Activated CD4-positive, CD25-positive, alpha-beta regulatory T cell treated with anti-CD3 and anti-CD28 coated beads, Interleukin-2, amount 50 U/mL, for 16 hours (primary cell): ENCODE results near the gene TXNDC12.
"Not testable (repeated sequence)": the region's sequence is repeated elsewhere in the genome, so short reads cannot be mapped to it uniquely, and the experiment has no call there.

Source experiments
- DNase-seq: peaks from one replicate; pipeline ENCODE4 v3.0.0-alpha.2; 2020; ENCODE audit warnings: low read depth, low spot score

Gene TXNDC12

DNA sequence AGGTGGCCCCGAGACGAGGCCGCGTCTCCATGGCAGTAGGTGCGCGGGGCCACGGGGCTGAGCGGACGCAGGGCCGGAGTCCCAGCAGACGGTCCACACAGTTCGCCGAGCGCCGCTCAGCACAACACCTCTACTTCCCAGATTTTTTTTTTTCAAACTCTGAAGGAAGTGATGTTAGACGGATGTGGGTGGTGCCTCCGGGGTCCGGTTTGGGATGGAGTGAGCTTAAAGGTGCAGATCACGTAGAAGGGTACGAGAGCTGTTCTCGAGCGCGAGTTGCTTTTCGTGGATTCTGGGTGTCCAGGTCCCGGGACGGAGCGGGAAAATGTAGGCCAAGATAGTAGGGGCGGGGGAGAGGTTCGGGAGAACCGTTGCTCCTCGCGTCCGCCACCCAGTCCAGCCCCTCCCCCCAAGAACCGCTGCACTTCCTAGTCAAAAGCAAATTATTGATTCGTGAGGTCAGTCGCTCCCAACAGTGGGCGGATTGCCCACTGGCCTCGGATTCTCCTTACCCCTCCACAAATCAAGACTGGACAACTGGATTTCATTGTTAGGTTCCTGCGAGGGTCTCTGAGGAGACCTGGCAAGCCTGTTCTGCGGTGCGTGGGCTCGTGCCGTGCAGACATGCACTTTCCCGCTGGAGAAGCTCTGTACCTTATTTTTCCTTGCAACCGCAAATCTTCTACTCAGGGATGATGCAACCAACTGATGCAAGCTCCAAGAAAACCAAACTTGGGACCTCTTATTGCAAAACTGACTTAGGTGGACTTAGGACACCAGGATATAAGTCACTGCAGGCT lies at the start of gene TXNDC12:
TXNDC12 (minus strand) TSS at position 126 of the 800 bp plus-strand sequence; CDS start at position 31, 95 bp downstream.
- DNase-seq: peak; percentile 30

- no peak for DNase-seq
Observed at GRCh38 chr1:52102336-52103013, 47.5 kb upstream of the TXNDC12 start.

DNA sequence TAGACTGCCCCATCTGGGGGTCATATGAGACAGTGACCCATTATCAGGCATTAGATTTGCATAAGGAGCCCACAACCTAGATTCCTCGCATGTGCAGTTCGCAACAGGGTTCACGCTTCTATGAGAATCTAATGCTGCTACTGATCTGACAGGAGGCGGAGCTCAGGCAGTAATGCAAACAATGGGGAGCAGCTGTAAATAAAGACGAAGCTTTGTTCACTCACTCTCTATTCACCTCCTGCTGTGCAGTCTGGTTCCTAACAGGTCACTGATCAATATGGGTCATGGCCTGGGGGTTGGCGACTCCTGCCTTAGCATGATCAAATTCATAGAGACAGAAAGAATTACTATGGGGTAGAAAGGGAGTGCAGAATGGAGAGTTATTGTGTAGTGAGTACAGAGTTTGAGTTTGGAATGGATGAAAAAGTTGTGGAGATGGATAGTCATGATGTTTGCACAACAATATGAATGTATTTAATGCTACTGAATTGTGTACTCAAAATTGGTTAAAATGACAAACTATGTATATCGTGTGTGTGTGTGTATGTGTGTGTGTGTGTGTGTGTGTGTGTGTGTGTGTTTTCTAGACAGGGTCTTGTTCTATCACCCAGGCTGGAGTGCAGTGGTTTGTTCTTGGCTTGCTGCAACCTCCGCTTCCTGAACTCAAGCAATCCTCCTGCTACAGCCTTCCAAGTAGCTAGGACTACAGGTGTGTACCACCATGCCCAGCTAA lies 43.3 kb upstream of the TXNDC12 start:
- DNase-seq: no peak

GRCh38 chr1:52096216-52096615 lies 41.2 kb upstream of the TXNDC12 start:
- DNase-seq: no peak

- DNase-seq: not testable (repeated sequence)
Observed at GRCh38 chr1:52094300-52094699, 39.3 kb upstream of the TXNDC12 start.

DNA sequence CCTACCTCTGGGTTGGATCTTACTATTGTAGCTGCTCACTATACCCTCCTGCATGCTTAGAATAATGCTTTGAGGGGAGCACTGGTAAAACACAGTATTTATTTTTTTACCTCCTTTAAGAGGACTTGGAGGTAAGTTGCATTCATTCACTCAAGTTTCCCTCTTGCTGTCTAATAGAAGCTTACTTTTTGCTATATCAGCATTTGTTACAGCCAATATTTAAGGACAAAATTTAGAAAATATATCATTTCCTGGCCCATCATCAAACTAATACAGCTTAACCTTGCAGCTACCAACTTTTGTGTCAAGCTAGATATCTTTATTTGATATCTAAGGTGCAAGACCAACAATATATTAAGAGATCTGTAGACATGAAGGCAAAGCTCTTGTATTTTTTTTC lies 32.9 kb upstream of the TXNDC12 start:
- DNase-seq: not testable (repeated sequence)

DNA sequence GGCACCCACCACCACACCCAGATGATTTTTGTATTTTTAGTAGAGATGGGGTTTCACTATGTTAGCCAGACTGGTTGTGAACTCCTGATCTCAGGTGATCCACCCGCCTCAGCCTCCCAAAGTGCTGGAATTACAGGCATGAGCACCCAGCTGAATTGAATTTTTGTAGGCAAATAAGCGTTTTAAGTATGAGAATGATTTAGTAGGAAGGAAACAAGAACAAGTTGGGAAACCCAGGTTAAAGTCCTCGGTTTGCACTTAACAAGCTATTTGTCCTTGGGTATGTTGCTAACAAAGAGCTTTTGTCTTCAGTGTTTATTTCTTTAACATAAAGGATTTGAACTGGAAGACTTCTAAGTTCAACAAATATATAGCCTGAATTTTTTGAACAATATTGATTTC lies 25.0 kb upstream of the TXNDC12 start:
- no peak for DNase-seq

DNA sequence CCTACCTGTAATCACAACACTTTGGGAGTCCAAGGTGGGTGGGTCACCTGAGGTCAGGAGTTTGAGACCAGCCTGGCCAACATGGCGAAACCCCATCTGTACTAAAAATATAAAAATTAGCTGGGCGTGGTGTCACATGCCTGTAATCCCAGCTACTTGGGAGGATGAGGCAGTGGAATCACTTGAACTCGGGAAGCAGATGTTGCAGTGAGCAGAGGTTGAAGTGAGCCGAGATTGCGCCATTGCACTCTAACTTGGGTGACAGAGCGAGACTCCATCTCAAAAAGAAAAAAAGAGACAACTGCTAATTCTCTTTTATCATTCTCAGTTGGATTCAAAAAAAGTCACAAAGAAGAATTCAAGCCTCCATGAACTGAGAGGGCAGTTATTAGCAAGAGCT lies 22.3 kb upstream of the TXNDC12 start:
- not testable (repeated sequence) for DNase-seq

DNA sequence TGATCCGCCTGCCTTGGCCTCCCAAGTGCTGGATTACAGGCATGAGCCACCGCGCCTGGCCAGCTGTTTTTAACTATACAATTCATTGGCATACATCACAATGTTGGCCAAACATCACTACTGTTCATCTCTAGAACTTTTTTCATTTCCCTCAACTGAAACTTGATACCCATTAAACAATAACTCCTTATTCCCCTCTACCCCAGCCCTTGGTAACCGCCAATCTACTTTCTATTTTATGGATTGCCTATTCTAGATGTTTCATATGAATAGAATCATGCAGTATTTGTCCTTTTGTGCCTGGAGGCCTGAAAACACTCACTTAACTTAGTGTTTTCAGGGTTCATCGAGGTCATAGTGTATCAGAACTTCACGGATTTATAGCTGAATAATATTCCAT lies 17.3 kb upstream of the TXNDC12 start:
- no peak for DNase-seq

- no peak for DNase-seq
Observed at GRCh38 chr1:52070704-52071103, 15.7 kb upstream of the TXNDC12 start.

DNA sequence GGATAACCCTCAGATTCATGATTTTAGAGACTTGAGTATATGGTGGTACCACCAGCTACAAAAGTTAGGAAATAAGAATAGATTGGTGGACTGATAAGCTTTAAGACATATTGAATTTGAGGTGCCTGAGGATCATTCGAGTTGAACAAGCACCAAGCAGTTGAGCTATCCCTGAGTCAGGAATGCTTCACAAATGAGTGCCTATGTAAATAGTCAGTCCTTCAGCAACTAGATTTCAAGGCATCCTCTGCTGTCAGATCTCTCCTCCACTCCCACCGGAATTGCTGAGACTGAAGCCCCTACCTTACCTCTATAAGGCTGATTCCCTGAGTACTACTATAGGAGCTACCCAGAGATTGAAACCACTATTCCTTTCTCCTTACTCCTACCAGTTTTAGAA lies 8.2 kb upstream of the TXNDC12 start:
- DNase-seq: no peak

GRCh38 chr1:52060822-52061221 lies 5.8 kb upstream of the TXNDC12 start:
- no peak for DNase-seq

GRCh38 chr1:52059888-52060287 lies 4.9 kb upstream of the TXNDC12 start:
- no peak for DNase-seq

- DNase-seq: no peak
Observed at GRCh38 chr1:52059321-52059720, 4.3 kb upstream of the TXNDC12 start.

- DNase-seq: no peak
Observed at GRCh38 chr1:52057876-52058415, 3.0 kb upstream of the TXNDC12 start.

DNA sequence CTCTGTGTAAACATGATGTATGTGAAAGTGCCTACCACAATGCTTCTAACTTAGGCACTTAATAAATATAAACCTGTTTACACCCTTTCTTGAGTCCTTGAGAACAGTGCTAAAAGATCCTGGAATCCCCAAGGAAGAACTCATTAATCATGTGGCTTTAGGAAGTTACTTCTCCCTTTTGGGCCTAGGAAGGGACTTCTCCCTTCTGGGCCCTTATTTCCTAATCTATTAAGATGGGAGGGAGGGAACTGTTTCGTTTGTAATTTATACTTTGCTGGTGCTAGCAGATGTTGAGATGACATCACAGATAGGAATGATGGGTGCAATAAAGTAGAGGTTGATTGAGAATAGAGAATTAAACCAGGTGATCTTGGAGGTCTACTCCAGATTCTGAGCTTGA lies 2.3 kb upstream of the TXNDC12 start:
- DNase-seq: no peak

DNA sequence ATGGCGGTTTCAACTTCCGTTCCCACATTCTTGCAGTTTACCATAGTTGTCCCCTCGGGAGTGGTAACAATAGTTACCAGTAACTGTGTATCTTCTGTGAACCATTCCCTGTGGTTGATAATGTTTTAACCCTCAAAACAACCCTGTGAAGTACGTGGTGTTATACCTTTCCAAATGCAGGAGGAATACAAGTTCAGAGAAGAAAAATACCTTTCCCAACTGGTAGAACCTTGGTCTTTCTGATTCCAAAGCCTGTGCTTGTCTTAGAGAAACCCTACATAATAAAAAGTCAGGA lies 1.9 kb upstream of the TXNDC12 start:
- DNase-seq: no peak

DNA sequence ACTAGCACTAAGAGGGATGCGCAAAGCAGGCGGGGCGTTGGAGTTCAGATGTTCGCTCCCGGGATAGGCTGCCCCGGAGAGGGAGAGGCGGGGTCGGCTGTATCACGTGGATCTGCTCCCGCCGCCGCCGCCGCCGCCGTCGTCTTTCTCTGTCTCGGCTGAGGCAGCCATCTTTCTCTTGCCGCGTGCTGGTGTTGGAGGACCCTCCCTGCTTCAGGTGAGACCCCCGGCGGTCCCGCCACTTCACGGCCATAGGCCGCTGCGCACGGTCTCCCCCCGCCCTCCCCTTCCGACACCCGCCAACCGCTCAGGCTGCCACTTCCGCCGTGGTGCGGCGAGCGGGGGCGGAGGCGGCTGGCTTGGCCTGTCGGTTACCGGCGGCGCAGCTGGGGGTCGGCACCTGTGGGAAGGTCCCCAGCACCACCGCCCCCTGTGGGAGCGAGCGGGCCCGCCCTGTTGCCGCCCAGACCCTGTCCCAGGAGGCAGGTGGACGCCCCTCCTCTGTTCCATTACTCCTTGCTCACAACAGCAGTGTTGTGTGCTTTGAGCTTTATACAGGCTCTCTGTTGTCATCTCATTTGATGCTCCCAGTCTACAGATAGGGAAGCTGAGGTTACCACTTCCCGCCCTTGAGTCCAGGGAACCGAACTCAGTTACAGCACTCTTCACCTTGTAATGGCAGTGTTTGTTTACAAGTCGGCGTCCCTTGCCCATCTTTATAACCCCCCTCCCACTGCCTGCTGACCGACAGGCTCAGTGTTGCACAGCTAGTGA lies 1.4 kb upstream of the TXNDC12 start, which contains the start of gene BTF3L4:
BTF3L4 (plus strand) TSS at position 133 of the 774 bp plus-strand sequence. CDS start 3,553 bp downstream, outside the sequence.
- peak; percentile 84 for DNase-seq

DNA sequence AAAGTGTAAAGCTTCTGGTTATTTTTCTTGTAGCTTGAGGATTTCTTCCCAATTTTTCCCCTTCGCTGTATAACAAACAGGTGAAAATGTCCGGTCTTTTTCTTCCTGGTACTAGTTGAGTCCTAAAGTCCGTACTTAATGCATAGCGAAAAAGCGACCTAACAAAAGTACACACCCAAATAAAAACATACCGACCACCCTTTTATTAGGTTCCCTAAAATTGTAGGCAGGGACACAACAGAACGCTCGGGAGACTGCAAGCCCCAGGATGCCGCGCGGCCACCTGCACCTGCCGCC lies 823 bp upstream of the TXNDC12 start:
- DNase-seq: no peak

DNA sequence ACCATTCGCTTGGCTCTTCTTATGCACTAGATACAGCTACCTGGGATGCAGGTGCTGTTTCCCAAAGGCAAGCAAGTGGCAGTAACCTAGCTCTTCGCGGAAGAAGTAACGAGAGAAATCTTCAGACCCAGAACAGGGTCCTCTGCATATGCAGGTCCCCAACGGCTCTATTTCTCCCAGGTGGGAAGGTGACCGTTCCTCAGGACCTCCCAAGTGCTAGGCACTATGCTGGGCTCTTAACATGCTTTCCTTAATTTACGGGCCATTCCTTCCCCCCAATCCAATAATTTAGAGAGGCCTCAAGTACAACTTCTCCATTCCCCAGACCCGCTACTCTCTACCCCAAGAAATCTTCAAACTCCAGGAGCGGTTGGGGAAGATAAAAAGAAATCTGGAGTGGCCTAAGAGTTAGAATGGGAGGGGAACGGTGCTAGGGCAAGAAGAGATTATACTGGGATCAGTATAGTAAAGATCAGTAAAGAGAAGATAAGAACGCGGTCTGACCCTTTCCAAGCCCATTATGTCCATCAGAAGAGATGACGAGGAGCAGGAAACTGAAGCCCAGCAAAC lies 410 bp downstream of the TXNDC12 start:
- no peak for DNase-seq

- DNase-seq: no peak
Observed at GRCh38 chr1:52053862-52054261, 1.1 kb downstream of the TXNDC12 start.
